K562 (cell line): ENCODE data around the gene ESRRB. TPM values are rescaled to one million over a fixed set of nuclear protein-coding genes. Genes with fewer than 3 reads are reported as not detected.

Experiments
- ATAC-seq: fragments of 200-7000 bp; cut with Tn5 transposase; 3 replicates; pipeline ENCODE4 v1.9.1; 2020; ENCODE audit warnings: moderate library complexity
- BruUV-seq: library from RNA; stranded (reverse); fragments of 400-500 nt; replicated peaks from 2 replicates; lab custom pipeline; 2021; lab: Mats Ljungman, UMichigan
- CTCF ChIA-PET: fragments of 300-600 bp; formaldehyde crosslinking; extraction: SDS; loops from one replicate; lab custom pipeline; 2021; ENCODE audit warnings: low intra/inter-chr PET ratio; lab: Yijun Ruan, JAX
- POLR2A ChIA-PET: fragments of 300-600, 350-650 bp; sonication (Branson Sonifier 250); formaldehyde crosslinking; extraction: SDS; loops from one replicate; lab custom pipeline; 2021; ENCODE audit warnings: antibody characterized with exemption, inconsistent platforms; lab: Yijun Ruan, JAX
- DNase-seq, 4 experiments: peaks; one replicate each; pipeline versions ENCODE4 v3.0.0 to v3.0.0-alpha.2; 2011 to 2018; ENCODE audit warnings: low spot score in 3 of 4, mixed read lengths in 3 of 4; ENCODE audit errors: extremely low read depth in 1 of 4
- FAIRE-seq: peaks from 2 replicates; lab custom pipeline; 2011; peaks lifted over from hg19 to GRCh38; lab: Jason Lieb, UNC
- H2AFZ ChIP-seq: 2 replicates; pipeline ENCODE4 v1.6.0; 2011; ENCODE audit warnings: low read depth, low read length, control low read depth, inconsistent platforms
- H3K27ac ChIP-seq: fragments of 200-600 bp; 3 replicates; pipeline ENCODE4 v1.8.0; 2011; ENCODE audit warnings: low read depth, mild to moderate bottlenecking, control low read depth, inconsistent platforms, low read length, moderate library complexity, mixed read lengths; ENCODE audit errors: extremely low read depth
- H3K27me3 ChIP-seq, 2 experiments: fragments of 300-600 bp in 1 of 2; 2 replicates in 1 of 2; 3 replicates in 1 of 2; pipeline versions ENCODE4 v1.6.0 to v1.8.0; 2011; ENCODE audit warnings: inconsistent platforms in 2 of 2, low read length in 2 of 2, mild to moderate bottlenecking in 1 of 2, mixed read lengths in 1 of 2, moderate library complexity in 1 of 2; ENCODE audit not compliant: control insufficient read depth in 2 of 2, insufficient read depth in 2 of 2
- H3K36me3 ChIP-seq: fragments of 300-600 bp; 3 replicates; pipeline ENCODE4 v1.8.0; 2011; ENCODE audit warnings: mild to moderate bottlenecking, low read length, inconsistent platforms; ENCODE audit not compliant: control insufficient read depth, insufficient read depth
- H3K4me1 ChIP-seq, 2 experiments: fragments of 200-600 bp in 1 of 2; replicated peaks in 1 of 2; 2 replicates in 1 of 2; 3 replicates in 1 of 2; pipeline versions ENCODE4 v1.5.1 to v1.8.0; 2011; ENCODE audit warnings: inconsistent platforms in 2 of 2, low read length in 2 of 2, mild to moderate bottlenecking in 1 of 2, mixed read lengths in 1 of 2, moderate library complexity in 1 of 2; ENCODE audit not compliant: control insufficient read depth in 2 of 2, insufficient read depth in 2 of 2
- H3K4me2 ChIP-seq: 2 replicates; pipeline ENCODE4 v1.6.1; 2011; ENCODE audit warnings: low read length, control low read depth, inconsistent platforms, mixed read lengths; ENCODE audit not compliant: insufficient read depth
- H3K4me3 ChIP-seq: fragments of 200-600 bp; sonication (generic), shearing (Covaris generic); 2 replicates; pipeline ENCODE4 v1.5.1; 2016; ENCODE audit warnings: control low read depth, inconsistent platforms
- H3K79me2 ChIP-seq: fragments of 200-600 bp; 3 replicates; pipeline ENCODE4 v1.8.0; 2011; ENCODE audit warnings: low read length, inconsistent platforms; ENCODE audit not compliant: control insufficient read depth, insufficient read depth
- H3K9ac ChIP-seq, 2 experiments: 2 replicates each; pipeline versions ENCODE4 v1.6.0 to v1.6.1; 2011; ENCODE audit warnings: low read depth in 2 of 2, low read length in 2 of 2, control low read depth in 1 of 2, inconsistent platforms in 1 of 2, mild to moderate bottlenecking in 1 of 2, mixed read lengths in 1 of 2; ENCODE audit not compliant: insufficient read depth in 1 of 2
- H3K9me1 ChIP-seq: one replicate; pipeline ENCODE4 v1.6.0; 2011; ENCODE audit warnings: inconsistent platforms, mild to moderate bottlenecking, low read length, moderate library complexity; ENCODE audit not compliant: control insufficient read depth, insufficient read depth
- H3K9me3 ChIP-seq: replicated peaks from 2 replicates; pipeline ENCODE4 v1.5.1; 2011; ENCODE audit warnings: low read depth, low read length, inconsistent platforms; ENCODE audit not compliant: control insufficient read depth, insufficient read depth
- H4K20me1 ChIP-seq: replicated peaks from 2 replicates; pipeline ENCODE4 v1.6.1; 2011; ENCODE audit warnings: low read length, inconsistent platforms, mixed read lengths; ENCODE audit not compliant: control insufficient read depth, insufficient read depth
- ESRRA ChIP-seq: fragments of 450-650 bp; IDR thresholded peaks from 2 replicates; pipeline ENCODE4 v1.6.1; 2014; ENCODE audit warnings: low read depth, mild to moderate bottlenecking, moderate library complexity, borderline replicate concordance
- EWSR1 ChIP-seq: fragments of 450-650 bp; IDR thresholded peaks from 2 replicates; pipeline ENCODE4 v1.6.1; 2018; ENCODE audit warnings: borderline replicate concordance, mild to moderate bottlenecking, low read depth, moderate library complexity; ENCODE audit not compliant: partially characterized antibody
- KDM1A ChIP-seq, 2 experiments: fragments of 450-650 bp; IDR thresholded peaks; 2 replicates each; pipeline ENCODE4 v1.6.1; 2016; ENCODE audit warnings: mild to moderate bottlenecking in 2 of 2
- MECOM ChIP-seq: fragments of 250-450 bp; sonication (Bioruptor Pico); IDR thresholded peaks from 2 replicates; pipeline ENCODE4 v1.8.0; 2022; ENCODE audit warnings: inconsistent platforms
- MIER1 ChIP-seq: fragments of 450-650 bp; IDR thresholded peaks from 2 replicates; pipeline ENCODE4 v1.6.1; 2016; ENCODE audit warnings: antibody characterized with exemption, mild to moderate bottlenecking, low read depth
- MYBL2 ChIP-seq, 2 experiments: fragments of 450-650 bp in 1 of 2; sonication (generic) in 1 of 2; formaldehyde crosslinking in 1 of 2; IDR thresholded peaks; 2 replicates each; pipeline versions ENCODE4 v1.6.1 to v1.8.1; 2017 to 2022; ENCODE audit warnings: borderline replicate concordance in 1 of 2, inconsistent platforms in 1 of 2, low read depth in 1 of 2, mild to moderate bottlenecking in 1 of 2, missing genetic modification reagents in 1 of 2, moderate library complexity in 1 of 2
- RBM25 ChIP-seq: fragments of 200-400 bp; formaldehyde crosslinking; IDR thresholded peaks from 2 replicates; pipeline ENCODE4 v1.6.1; 2018; ENCODE audit warnings: low read length, low read depth, moderate library complexity; ENCODE audit not compliant: severe bottlenecking
- SAFB2 ChIP-seq: fragments of 200-400 bp; formaldehyde crosslinking; IDR thresholded peaks from 2 replicates; pipeline ENCODE4 v1.6.1; 2018; ENCODE audit warnings: borderline replicate concordance, low read length, low read depth, moderate library complexity; ENCODE audit not compliant: severe bottlenecking
- SIN3A ChIP-seq, 2 experiments: fragments of 150-350 bp in 1 of 2; IDR thresholded peaks; 2 replicates each; pipeline ENCODE4 v1.6.1; 2011 to 2016; ENCODE audit warnings: borderline replicate concordance in 2 of 2, low read depth in 2 of 2, low read length in 2 of 2, mild to moderate bottlenecking in 2 of 2, moderate library complexity in 2 of 2; ENCODE audit not compliant: control insufficient read depth in 1 of 2
- SMC3 ChIP-seq: conservative IDR thresholded peaks from 2 replicates; pipeline ENCODE4 v1.6.1; 2011; ENCODE audit warnings: low read depth, low read length, improper control_type of control experiment; ENCODE audit not compliant: insufficient read depth
- SP1 ChIP-seq: sonication (generic); formaldehyde crosslinking; IDR thresholded peaks from 2 replicates; pipeline ENCODE4 v1.8.1; 2022; ENCODE audit warnings: mild to moderate bottlenecking, missing genetic modification reagents
- STAT5A ChIP-seq: IDR thresholded peaks from 2 replicates; pipeline ENCODE4 v1.6.1; 2012; ENCODE audit warnings: low read length, inconsistent platforms, borderline replicate concordance
- ZBTB2 ChIP-seq: fragments of 450-650 bp; IDR thresholded peaks from 2 replicates; pipeline ENCODE4 v1.6.1; 2016; ENCODE audit warnings: antibody characterized with exemption
- ZNF134 ChIP-seq: fragments of 250-450 bp; sonication (Bioruptor Pico); conservative IDR thresholded peaks from 2 replicates; pipeline ENCODE4 v1.4.0; 2020
- WGBS: fragments of 100-300 bp; shearing (Covaris generic); methylation state at CpG from one replicate; pipeline ENCODE4 v1.1.6; 2016; ENCODE audit warnings: low coverage, mixed read lengths; ENCODE audit not compliant: insufficient coverage; ENCODE audit errors: missing lambda C conversion rate; 5-methylcytosine and 5-hydroxymethylcytosine counted together
- in situ Hi-C: fragments of 300-500 bp; cut with MboI; formaldehyde crosslinking; loops from 4 replicates; pipeline ENCODE4 v1.15.0; 2018; ENCODE audit warnings: inconsistent platforms, mixed read lengths
- intact Hi-C: fragments of 100-400 bp; cut with micrococcal nuclease; formaldehyde crosslinking; loops from 2 replicates; pipeline ENCODE4 v1.14.2; 2022
- polyA plus RNA-seq, 8 experiments: library from polyadenylated mRNA; depleted of rRNA in 4 of 8; stranded (reverse) in 5 of 8; unstranded in 3 of 8; fragments of >200 nt; fragmentation: Nextera tagmentation in 2 of 8; fragmentation: Illumina TruSeq in 1 of 8; extraction: Ambion mirVana in 2 of 8; extraction: Trizol in 1 of 8; gene quantifications; 2 replicates each; pipeline versions ENCODE4 v1.2.1 to v1.2.3, GENCODE V29; 2011 to 2014; ENCODE audit warnings: inconsistent platforms in 1 of 8, missing spikeins in 1 of 8
- total RNA-seq, 7 experiments: library from RNA; depleted of rRNA in 6 of 7; stranded (reverse); fragments of >200 nt in 6 of 7; fragmentation: Illumina TruSeq in 2 of 7; extraction: Trizol in 2 of 7; gene quantifications; 2 replicates each; pipeline versions ENCODE4 v1.2.1 to v1.2.3, GENCODE V29; 2011 to 2021; ENCODE audit warnings: low replicate concordance in 1 of 7
- TF ChIP-seq, protein P1 (sequence below): sonication (generic); formaldehyde crosslinking; IDR thresholded peaks from 2 replicates; pipeline ENCODE4 v1.8.0; 2023; ENCODE audit warnings: mild to moderate bottlenecking, missing genetic modification reagents

ESRRB gene
- total and polyA plus RNA-seq, 9 of the 15 experiments (the other 6 are each of a cell fraction or from before 2014, with no cell fraction given), result 3.2 to 24.7 (median 14.5) TPM

GRCh38 chr14:76430475-76430980 is 54.6 kb downstream of the ESRRB start:
- H3K4me2 ChIP-seq, result no peak overlapping the region

More at GRCh38 chr14:76430475-76430980, 54.6 kb downstream of the ESRRB start:
- no peaks in the 10 kb centered on the region for H3K4me1 ChIP-seq
- no peaks in the 10 kb centered on the region for H3K27me3 ChIP-seq
- no peaks in the 10 kb centered on the region for H3K9me1 ChIP-seq
- no peak for ATAC-seq
- no peak overlapping the region for H3K27ac ChIP-seq
- CTCF ChIA-PET, result no interaction called here
- intact Hi-C loops (no loop called here), in situ Hi-C loops (no loop called here)
- H2AFZ ChIP-seq, result no peak overlapping the region
- no peaks in the 10 kb centered on the region for H3K79me2 ChIP-seq
- BruUV-seq, result no TSS peak
- no peak overlapping the region for H3K4me3 ChIP-seq
- H4K20me1 ChIP-seq, result no peaks in the 10 kb centered on the region
- H3K36me3 ChIP-seq, result no peaks in the 10 kb centered on the region
- FAIRE-seq, result no peak
- peak in 1 of 4 experiments; percentile 10 for DNase-seq
- 31% methylated on average over 3 of the region's 4 CpGs for WGBS
- no peaks in the 10 kb centered on the region for H3K9me3 ChIP-seq
- POLR2A ChIA-PET, result no interaction called here
- TF ChIP-seq SMC3 (no peak), ZBTB2 (no peak), SP1 (CRISPR knock-in tag) (no peak), ESRRA (peak; percentile 84), SIN3A (IDR thresholded peaks at IDR 0.05; ENCODE audit: borderline replicate concordance in 2 of 2, control insufficient read depth in 1 of 2, low read depth in 2 of 2, low read length in 2 of 2) (no peak), ZNF134 (CRISPR knock-in tag) (no peak), KDM1A (IDR thresholded peaks at IDR 0.05) (0 out of 4 replicates have a peak, but pooled peaks have one; percentile 26 to 36), RBM25 (peak; percentile 26), MIER1 (no peak), MYBL2 (IDR thresholded peaks at IDR 0.05; ENCODE audit: low read depth) (no peak), MYBL2 (CRISPR knock-in tag; IDR thresholded peaks at IDR 0.05; ENCODE audit: borderline replicate concordance) (no peak), STAT5A (no peak), SAFB2 (no peak), MECOM (no peak), EWSR1 (no peak)
- TF ChIP-seq, protein P1, sequence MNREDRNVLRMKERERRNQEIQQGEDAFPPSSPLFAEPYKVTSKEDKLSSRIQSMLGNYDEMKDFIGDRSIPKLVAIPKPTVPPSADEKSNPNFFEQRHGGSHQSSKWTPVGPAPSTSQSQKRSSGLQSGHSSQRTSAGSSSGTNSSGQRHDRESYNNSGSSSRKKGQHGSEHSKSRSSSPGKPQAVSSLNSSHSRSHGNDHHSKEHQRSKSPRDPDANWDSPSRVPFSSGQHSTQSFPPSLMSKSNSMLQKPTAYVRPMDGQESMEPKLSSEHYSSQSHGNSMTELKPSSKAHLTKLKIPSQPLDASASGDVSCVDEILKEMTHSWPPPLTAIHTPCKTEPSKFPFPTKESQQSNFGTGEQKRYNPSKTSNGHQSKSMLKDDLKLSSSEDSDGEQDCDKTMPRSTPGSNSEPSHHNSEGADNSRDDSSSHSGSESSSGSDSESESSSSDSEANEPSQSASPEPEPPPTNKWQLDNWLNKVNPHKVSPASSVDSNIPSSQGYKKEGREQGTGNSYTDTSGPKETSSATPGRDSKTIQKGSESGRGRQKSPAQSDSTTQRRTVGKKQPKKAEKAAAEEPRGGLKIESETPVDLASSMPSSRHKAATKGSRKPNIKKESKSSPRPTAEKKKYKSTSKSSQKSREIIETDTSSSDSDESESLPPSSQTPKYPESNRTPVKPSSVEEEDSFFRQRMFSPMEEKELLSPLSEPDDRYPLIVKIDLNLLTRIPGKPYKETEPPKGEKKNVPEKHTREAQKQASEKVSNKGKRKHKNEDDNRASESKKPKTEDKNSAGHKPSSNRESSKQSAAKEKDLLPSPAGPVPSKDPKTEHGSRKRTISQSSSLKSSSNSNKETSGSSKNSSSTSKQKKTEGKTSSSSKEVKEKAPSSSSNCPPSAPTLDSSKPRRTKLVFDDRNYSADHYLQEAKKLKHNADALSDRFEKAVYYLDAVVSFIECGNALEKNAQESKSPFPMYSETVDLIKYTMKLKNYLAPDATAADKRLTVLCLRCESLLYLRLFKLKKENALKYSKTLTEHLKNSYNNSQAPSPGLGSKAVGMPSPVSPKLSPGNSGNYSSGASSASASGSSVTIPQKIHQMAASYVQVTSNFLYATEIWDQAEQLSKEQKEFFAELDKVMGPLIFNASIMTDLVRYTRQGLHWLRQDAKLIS (CRISPR knock-in tag), result no peak
- no peak overlapping the region for H3K9ac ChIP-seq
